GM12891 (cell line): Measurements from ENCODE around the gene TCF7L2.

Experiments
- DNase-seq: peaks from one replicate; pipeline ENCODE4 v3.0.0; 2011; ENCODE audit warnings: low spot score; ENCODE audit not compliant: insufficient read length
- FAIRE-seq: peaks from 2 replicates; lab custom pipeline; 2011; peaks lifted over from hg19 to GRCh38; lab: Jason Lieb, UNC
- PAX5 ChIP-seq: IDR thresholded peaks from 2 replicates; pipeline ENCODE4 v1.6.1; 2011; ENCODE audit warnings: low read length, moderate library complexity, mild to moderate bottlenecking; ENCODE audit not compliant: insufficient read depth, severe bottlenecking
- POLR2A ChIP-seq: IDR thresholded peaks from 2 replicates; pipeline ENCODE4 v1.6.1; 2011; ENCODE audit warnings: low read depth, low read length, control low read depth
- POLR2AphosphoS5 ChIP-seq: IDR thresholded peaks from 2 replicates; pipeline ENCODE4 v1.6.1; 2011; ENCODE audit warnings: low read depth, low read length, control low read depth
- POU2F2 ChIP-seq: IDR thresholded peaks from 2 replicates; pipeline ENCODE4 v1.6.1; 2011; ENCODE audit warnings: low read depth, mild to moderate bottlenecking, control low read depth, low read length, moderate library complexity
- SPI1 ChIP-seq: IDR thresholded peaks from 2 replicates; pipeline ENCODE4 v1.6.1; 2011; ENCODE audit warnings: low read depth, low read length, control low read depth
- TAF1 ChIP-seq: IDR thresholded peaks from 2 replicates; pipeline ENCODE4 v1.6.1; 2011; ENCODE audit warnings: low read depth, low read length, control low read depth

Gene TCF7L2

GRCh38 chr10:113169111-113169510 lies 219.1 kb downstream of the TCF7L2 start:
- TF ChIP-seq TAF1 = no peak
- TF ChIP-seq SPI1 = no peak
- no peak for TF ChIP-seq POU2F2
- TF ChIP-seq POLR2A = no peak
- no peak for TF ChIP-seq POLR2AphosphoS5
- no peak for TF ChIP-seq PAX5
- DNase-seq = no peak
- FAIRE-seq = no peak

- peak; percentile 35 for DNase-seq
- FAIRE-seq = no peak
- TF ChIP-seq POLR2AphosphoS5 (no peak), POU2F2 (peak; percentile 91), PAX5 (no peak), SPI1 (peak; percentile 74)
Measured at GRCh38 chr10:113169853-113170460, 219.9 kb downstream of the TCF7L2 start.

GRCh38 chr10:113171662-113172061 lies 221.6 kb downstream of the TCF7L2 start:
- FAIRE-seq (no peak), DNase-seq (no peak)
- TF ChIP-seq SPI1 (no peak), TAF1 (no peak), POU2F2 (no peak), PAX5 (no peak), POLR2AphosphoS5 (no peak), POLR2A (no peak)

GRCh38 chr10:113175176-113175575 lies 225.1 kb downstream of the TCF7L2 start:
- DNase-seq (no peak), FAIRE-seq (no peak)
- TF ChIP-seq PAX5 (no peak), POLR2AphosphoS5 (no peak), TAF1 (no peak), POLR2A (no peak), POU2F2 (no peak), SPI1 (no peak)

GRCh38 chr10:113175756-113176651 lies 226.0 kb downstream of the TCF7L2 start:
- no peak for DNase-seq
- no peak for FAIRE-seq
- no peak for TF ChIP-seq SPI1
- TF ChIP-seq TAF1 = no peak
- TF ChIP-seq POLR2A = no peak
- TF ChIP-seq POU2F2 = no peak
- no peak for TF ChIP-seq POLR2AphosphoS5
- no peak for TF ChIP-seq PAX5

- no peak for FAIRE-seq
- no peak for DNase-seq
- TF ChIP-seq POLR2A (no peak), PAX5 (no peak), SPI1 (no peak), POLR2AphosphoS5 (no peak), POU2F2 (no peak), TAF1 (no peak)
Measured at GRCh38 chr10:113176652-113177155, 226.7 kb downstream of the TCF7L2 start.

GRCh38 chr10:113177156-113177935 lies 227.3 kb downstream of the TCF7L2 start:
- FAIRE-seq (no peak), DNase-seq (no peak)
- no peak for TF ChIP-seq POU2F2
- no peak for TF ChIP-seq PAX5
- TF ChIP-seq SPI1 = no peak
- no peak for TF ChIP-seq POLR2A
- TF ChIP-seq TAF1 = no peak
- TF ChIP-seq POLR2AphosphoS5 = no peak

GRCh38 chr10:113177936-113178335 lies 227.9 kb downstream of the TCF7L2 start:
- TF ChIP-seq POLR2A (no peak), POLR2AphosphoS5 (no peak), TAF1 (no peak), PAX5 (no peak), POU2F2 (no peak), SPI1 (no peak)
- no peak for FAIRE-seq
- no peak for DNase-seq

- FAIRE-seq (no peak), DNase-seq (no peak)
- TF ChIP-seq SPI1 (no peak), POLR2A (no peak), POU2F2 (no peak), PAX5 (no peak), POLR2AphosphoS5 (no peak), TAF1 (no peak)
Measured at GRCh38 chr10:113178771-113179170, 228.7 kb downstream of the TCF7L2 start.

- DNase-seq = no peak
- TF ChIP-seq POU2F2 = no peak
- TF ChIP-seq POLR2A = no peak
- TF ChIP-seq POLR2AphosphoS5 = no peak
- TF ChIP-seq PAX5 = no peak
- TF ChIP-seq TAF1 = no peak
- TF ChIP-seq SPI1 = no peak
- no peak for FAIRE-seq
Measured at GRCh38 chr10:113179265-113179664, 229.2 kb downstream of the TCF7L2 start.
